ENCODE data around the gene FBXO41.

FBXO41 gene

GRCh38 chr2:73254343-73255006 is 29.8 kb downstream of the FBXO41 start:
- ChIA-PET CTCF (interaction anchor here (0.7 to 5.4 kb wide), 5 partner anchors 10 to 361 kb away, joined by 3 to 25 read pairs (median 6); no protein-coding TSS in a partner anchor), POLR2A (no interaction called here)
- Histone ChIP-seq H3K27me3 (replicated peaks in 2 of 5; ENCODE audit: control insufficient read depth in 4 of 5, insufficient read depth in 5 of 5, low read length in 4 of 5) (no peaks in the 10 kb centered on the region), H3K4me3 (ENCODE audit: control insufficient read depth in 1 of 7, extremely low read depth in 1 of 7, insufficient read depth in 4 of 7, low read depth in 2 of 7, low read length in 6 of 7) (no peak overlapping the region), H3K4me1 (ENCODE audit: control extremely low read depth in 1 of 4, control insufficient read depth in 4 of 4, insufficient read depth in 4 of 4, low read length in 3 of 4) (peaks cover 0 to 18% (median 0%) of the 10 kb centered on the region in 4 experiments), H3K36me3 (ENCODE audit: control insufficient read depth in 4 of 4, insufficient read depth in 4 of 4, low read length in 3 of 4) (peaks cover 23 to 84% (median 61%) of the 10 kb centered on the region in 4 experiments), H3K27ac (ENCODE audit: insufficient read depth in 1 of 2, low read depth in 1 of 2, low read length in 2 of 2, poor library complexity in 1 of 2, severe bottlenecking in 2 of 2) (no peak overlapping the region), H3K9me3 (ENCODE audit: control extremely low read depth in 1 of 5, control insufficient read depth in 4 of 5, insufficient read depth in 2 of 5, low read depth in 1 of 5, low read length in 4 of 5) (no peaks in the 10 kb centered on the region)
- WGBS (ENCODE audit: insufficient coverage): 99% methylated on average over 5 of the region's 7 CpGs
- no peak for DNase-seq

- 100% methylated on average over 3 of the region's 3 CpGs for WGBS (ENCODE audit: insufficient coverage)
- Histone ChIP-seq H3K27ac (ENCODE audit: insufficient read depth in 1 of 2, low read depth in 1 of 2, low read length in 2 of 2, poor library complexity in 1 of 2, severe bottlenecking in 2 of 2) (no peak overlapping the region), H3K4me3 (ENCODE audit: control insufficient read depth in 1 of 7, extremely low read depth in 1 of 7, insufficient read depth in 4 of 7, low read depth in 2 of 7, low read length in 6 of 7) (no peak overlapping the region), H3K9me3 (ENCODE audit: control extremely low read depth in 1 of 5, control insufficient read depth in 4 of 5, insufficient read depth in 2 of 5, low read depth in 1 of 5, low read length in 4 of 5) (no peaks in the 10 kb centered on the region), H3K36me3 (ENCODE audit: control insufficient read depth in 4 of 4, insufficient read depth in 4 of 4, low read length in 3 of 4) (peaks cover 28 to 84% (median 63%) of the 10 kb centered on the region in 4 experiments), H3K27me3 (replicated peaks in 2 of 5; ENCODE audit: control insufficient read depth in 4 of 5, insufficient read depth in 5 of 5, low read length in 4 of 5) (no peaks in the 10 kb centered on the region), H3K4me1 (ENCODE audit: control extremely low read depth in 1 of 4, control insufficient read depth in 4 of 4, insufficient read depth in 4 of 4, low read length in 3 of 4) (peaks cover 0 to 18% (median 0%) of the 10 kb centered on the region in 4 experiments)
- peak in 2 of 3 donors; percentile 28 to 35 for DNase-seq
- ChIA-PET CTCF (interaction anchor here (0.7 to 5.4 kb wide), 7 partner anchors 9 to 360 kb away, joined by 3 to 25 read pairs (median 3); no protein-coding TSS in a partner anchor), POLR2A (no interaction called here)
Measured at GRCh38 chr2:73253901-73254300, 30.4 kb downstream of the FBXO41 start.

GRCh38 chr2:73253400-73253799 is 30.9 kb downstream of the FBXO41 start:
- DNase-seq: no peak
- Histone ChIP-seq H3K9me3 (ENCODE audit: control extremely low read depth in 1 of 5, control insufficient read depth in 4 of 5, insufficient read depth in 2 of 5, low read depth in 1 of 5, low read length in 4 of 5) (no peaks in the 10 kb centered on the region), H3K4me1 (ENCODE audit: control extremely low read depth in 1 of 4, control insufficient read depth in 4 of 4, insufficient read depth in 4 of 4, low read length in 3 of 4) (peaks cover 0 to 16% (median 0%) of the 10 kb centered on the region in 4 experiments), H3K27me3 (replicated peaks in 2 of 5; ENCODE audit: control insufficient read depth in 4 of 5, insufficient read depth in 5 of 5, low read length in 4 of 5) (no peaks in the 10 kb centered on the region), H3K4me3 (ENCODE audit: control insufficient read depth in 1 of 7, extremely low read depth in 1 of 7, insufficient read depth in 4 of 7, low read depth in 2 of 7, low read length in 6 of 7) (no peak overlapping the region), H3K36me3 (ENCODE audit: control insufficient read depth in 4 of 4, insufficient read depth in 4 of 4, low read length in 3 of 4) (peaks cover 29 to 84% (median 65%) of the 10 kb centered on the region in 4 experiments), H3K27ac (ENCODE audit: insufficient read depth in 1 of 2, low read depth in 1 of 2, low read length in 2 of 2, poor library complexity in 1 of 2, severe bottlenecking in 2 of 2) (no peak overlapping the region)
- 33% methylated on average over 1 of the region's 2 CpGs for WGBS (ENCODE audit: insufficient coverage)
- CTCF ChIA-PET: interaction anchor here (0.7 to 5.4 kb wide), 7 partner anchors 9 to 360 kb away, joined by 3 to 25 read pairs (median 3); no protein-coding TSS in a partner anchor
- POLR2A ChIA-PET: no interaction called here

GRCh38 chr2:73252238-73253027 is 31.8 kb downstream of the FBXO41 start:
- Histone ChIP-seq H3K4me3 (ENCODE audit: control insufficient read depth in 1 of 7, extremely low read depth in 1 of 7, insufficient read depth in 4 of 7, low read depth in 2 of 7, low read length in 6 of 7) (no peak overlapping the region), H3K27ac (ENCODE audit: insufficient read depth in 1 of 2, low read depth in 1 of 2, low read length in 2 of 2, poor library complexity in 1 of 2, severe bottlenecking in 2 of 2) (peak overlapping the region in 1 of 2 experiments; percentile 51), H3K36me3 (ENCODE audit: control insufficient read depth in 4 of 4, insufficient read depth in 4 of 4, low read length in 3 of 4) (peaks cover 29 to 83% (median 69%) of the 10 kb centered on the region in 4 experiments), H3K27me3 (replicated peaks in 2 of 5; ENCODE audit: control insufficient read depth in 4 of 5, insufficient read depth in 5 of 5, low read length in 4 of 5) (no peaks in the 10 kb centered on the region), H3K9me3 (ENCODE audit: control extremely low read depth in 1 of 5, control insufficient read depth in 4 of 5, insufficient read depth in 2 of 5, low read depth in 1 of 5, low read length in 4 of 5) (no peaks in the 10 kb centered on the region), H3K4me1 (ENCODE audit: control extremely low read depth in 1 of 4, control insufficient read depth in 4 of 4, insufficient read depth in 4 of 4, low read length in 3 of 4) (peaks cover 0 to 8% (median 0%) of the 10 kb centered on the region in 4 experiments)
- DNase-seq: no peak
- 94% methylated on average over 12 of the region's 17 CpGs for WGBS (ENCODE audit: insufficient coverage)
- POLR2A ChIA-PET: no interaction called here
- CTCF ChIA-PET: interaction anchor here (1.0 to 5.4 kb wide), 4 partner anchors 8 to 38 kb away, joined by 3 to 25 read pairs (median 5); no protein-coding TSS in a partner anchor

GRCh38 chr2:73250872-73251846 is 33.1 kb downstream of the FBXO41 start:
- no peaks in the 10 kb centered on the region for H3K27me3 ChIP-seq (replicated peaks in 2 of 5; ENCODE audit: control insufficient read depth in 4 of 5, insufficient read depth in 5 of 5, low read length in 4 of 5)
- peaks cover 35 to 94% (median 81%) of the 10 kb centered on the region in 4 experiments for H3K36me3 ChIP-seq (ENCODE audit: control insufficient read depth in 4 of 4, insufficient read depth in 4 of 4, low read length in 3 of 4)
- CTCF ChIA-PET: interaction anchor here (1.3 to 5.4 kb wide), 3 partner anchors 11 to 39 kb away, joined by 5 to 25 read pairs (median 5); no protein-coding TSS in a partner anchor
- WGBS (ENCODE audit: insufficient coverage): 97% methylated on average over 12 of the region's 17 CpGs
- H3K27ac ChIP-seq (ENCODE audit: insufficient read depth in 1 of 2, low read depth in 1 of 2, low read length in 2 of 2, poor library complexity in 1 of 2, severe bottlenecking in 2 of 2): no peak overlapping the region
- DNase-seq: no peak
- peaks cover 0 to 8% (median 0%) of the 10 kb centered on the region in 4 experiments for H3K4me1 ChIP-seq (ENCODE audit: control extremely low read depth in 1 of 4, control insufficient read depth in 4 of 4, insufficient read depth in 4 of 4, low read length in 3 of 4)
- H3K9me3 ChIP-seq (ENCODE audit: control extremely low read depth in 1 of 5, control insufficient read depth in 4 of 5, insufficient read depth in 2 of 5, low read depth in 1 of 5, low read length in 4 of 5): no peaks in the 10 kb centered on the region
- H3K4me3 ChIP-seq (ENCODE audit: control insufficient read depth in 1 of 7, extremely low read depth in 1 of 7, insufficient read depth in 4 of 7, low read depth in 2 of 7, low read length in 6 of 7): no peak overlapping the region
- POLR2A ChIA-PET: no interaction called here

GRCh38 chr2:73249636-73250035 is 34.6 kb downstream of the FBXO41 start:
- ChIA-PET POLR2A (no interaction called here), CTCF (interaction anchor here (1.1 to 5.4 kb wide), 3 partner anchors 14 to 41 kb away, joined by 3 to 25 read pairs (median 5); partner anchors contain the start of gene PRADC1)
- Histone ChIP-seq H3K27ac (ENCODE audit: insufficient read depth in 1 of 2, low read depth in 1 of 2, low read length in 2 of 2, poor library complexity in 1 of 2, severe bottlenecking in 2 of 2) (no peak overlapping the region), H3K9me3 (ENCODE audit: control extremely low read depth in 1 of 5, control insufficient read depth in 4 of 5, insufficient read depth in 2 of 5, low read depth in 1 of 5, low read length in 4 of 5) (no peaks in the 10 kb centered on the region), H3K4me1 (ENCODE audit: control extremely low read depth in 1 of 4, control insufficient read depth in 4 of 4, insufficient read depth in 4 of 4, low read length in 3 of 4) (peaks cover 0 to 8% (median 0%) of the 10 kb centered on the region in 4 experiments), H3K27me3 (replicated peaks in 2 of 5; ENCODE audit: control insufficient read depth in 4 of 5, insufficient read depth in 5 of 5, low read length in 4 of 5) (no peaks in the 10 kb centered on the region), H3K4me3 (ENCODE audit: control insufficient read depth in 1 of 7, extremely low read depth in 1 of 7, insufficient read depth in 4 of 7, low read depth in 2 of 7, low read length in 6 of 7) (no peak overlapping the region), H3K36me3 (ENCODE audit: control insufficient read depth in 4 of 4, insufficient read depth in 4 of 4, low read length in 3 of 4) (peaks cover 50 to 98% (median 85%) of the 10 kb centered on the region in 4 experiments)
- 92% methylated on average over 9 of the region's 9 CpGs for WGBS (ENCODE audit: insufficient coverage)
- DNase-seq: no peak
